ENCODE results near the gene CRADD.
"Not testable (repeated sequence)": the region's sequence is repeated elsewhere in the genome, so short reads cannot be mapped to it uniquely, and the experiment has no call there.

CRADD gene

DNA sequence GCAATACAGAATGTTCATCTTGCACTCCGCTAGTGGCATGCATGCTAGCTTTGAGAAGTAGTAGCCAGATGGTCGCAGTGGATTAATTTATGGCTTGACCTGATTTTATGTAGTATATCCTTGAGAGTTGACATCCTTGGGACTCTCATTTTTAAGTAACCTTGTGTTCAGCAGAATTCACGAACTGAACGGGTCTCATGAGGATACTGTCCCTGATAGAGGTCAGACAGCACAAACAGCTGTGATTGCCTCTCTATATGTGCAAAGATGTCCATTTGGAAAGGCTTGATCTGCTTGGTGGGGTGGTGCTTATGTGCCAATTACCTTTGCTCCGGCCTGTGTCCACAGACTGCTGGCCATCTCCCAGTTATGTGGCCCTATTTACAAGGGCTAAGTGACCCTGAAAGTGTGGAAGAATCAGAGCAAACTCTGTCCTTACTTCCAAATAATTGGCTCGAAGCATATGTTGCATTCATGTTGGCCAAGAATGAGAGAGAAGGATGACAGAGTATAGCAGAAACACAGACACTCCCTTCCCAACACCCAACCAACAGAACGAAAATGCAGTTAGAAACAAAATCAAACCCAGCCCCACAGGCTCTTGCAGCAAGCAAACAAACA lies 167.1 kb downstream of the CRADD start:
- DNase-seq (ENCODE audit: low read depth in 2 of 2), result no peak

- DNase-seq (ENCODE audit: low read depth in 2 of 2), result no peak
Measured at GRCh38 chr12:93846936-93847516, 169.9 kb downstream of the CRADD start.

GRCh38 chr12:93847517-93848474 lies 170.6 kb downstream of the CRADD start:
- DNase-seq (ENCODE audit: low read depth in 2 of 2), result no peak

DNA sequence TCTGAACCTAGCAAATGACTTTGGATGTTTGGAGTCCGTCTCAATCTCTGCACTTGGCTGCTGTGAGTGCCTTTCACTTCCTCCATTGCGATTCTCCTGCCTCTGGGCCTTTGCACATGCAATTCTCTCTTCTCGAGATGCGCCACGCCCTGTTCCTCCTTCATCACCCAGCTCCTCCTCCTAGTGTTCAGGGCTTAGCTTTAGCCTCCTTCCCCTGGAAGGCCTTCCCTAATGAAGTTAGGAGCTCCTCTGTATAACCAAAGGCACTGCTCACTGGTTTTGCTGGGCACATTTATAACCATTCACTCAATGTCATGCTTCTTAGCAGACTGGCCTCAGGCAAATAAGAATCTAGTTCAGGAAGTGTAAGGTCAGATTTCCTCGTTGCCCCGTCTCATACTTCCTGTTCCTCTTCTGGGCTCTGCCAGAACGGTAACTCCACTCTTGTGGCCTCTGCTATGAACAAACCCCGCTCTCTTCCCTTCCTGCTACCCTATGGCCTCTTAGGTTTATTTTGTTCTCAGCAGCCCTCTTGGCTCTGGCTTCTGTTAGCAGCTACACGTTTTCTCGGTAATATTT lies 171.4 kb downstream of the CRADD start:
- DNase-seq (ENCODE audit: low read depth in 2 of 2), result no peak

- DNase-seq (ENCODE audit: low read depth in 2 of 2), result no peak
Measured at GRCh38 chr12:93849946-93850345, 172.8 kb downstream of the CRADD start.

- DNase-seq (ENCODE audit: low read depth in 2 of 2), result no peak
Measured at GRCh38 chr12:93850481-93851256, 173.5 kb downstream of the CRADD start.

DNA sequence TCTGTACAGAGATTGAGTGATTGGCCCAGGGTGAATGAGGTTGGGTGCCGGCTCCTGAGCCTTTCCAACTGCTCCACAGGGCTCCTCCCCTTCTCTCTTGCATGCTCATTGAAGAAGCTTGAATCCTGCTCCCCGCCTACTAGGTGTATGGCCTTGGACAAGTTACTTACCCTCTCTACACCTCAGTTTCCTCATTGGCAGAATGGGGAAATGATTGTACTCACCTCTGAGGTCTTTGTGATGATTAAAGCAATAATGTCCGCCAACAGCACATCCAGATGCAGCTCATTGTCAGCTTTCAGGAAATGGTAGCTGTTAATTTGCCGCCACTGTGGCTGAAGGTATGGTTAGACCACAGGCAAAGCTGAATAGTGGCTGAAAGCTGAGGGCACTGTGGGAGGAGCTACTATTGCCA lies 174.1 kb downstream of the CRADD start:
- peak; percentile 8 to 20 for DNase-seq (ENCODE audit: low read depth in 2 of 2)

GRCh38 chr12:93852173-93852591 lies 175.0 kb downstream of the CRADD start:
- no peak for DNase-seq (ENCODE audit: low read depth in 2 of 2)

- no peak for DNase-seq (ENCODE audit: low read depth in 2 of 2)
Measured at GRCh38 chr12:93853698-93854478, 176.7 kb downstream of the CRADD start.

GRCh38 chr12:93855261-93855660 lies 178.1 kb downstream of the CRADD start:
- no peak for DNase-seq (ENCODE audit: low read depth in 2 of 2)

DNA sequence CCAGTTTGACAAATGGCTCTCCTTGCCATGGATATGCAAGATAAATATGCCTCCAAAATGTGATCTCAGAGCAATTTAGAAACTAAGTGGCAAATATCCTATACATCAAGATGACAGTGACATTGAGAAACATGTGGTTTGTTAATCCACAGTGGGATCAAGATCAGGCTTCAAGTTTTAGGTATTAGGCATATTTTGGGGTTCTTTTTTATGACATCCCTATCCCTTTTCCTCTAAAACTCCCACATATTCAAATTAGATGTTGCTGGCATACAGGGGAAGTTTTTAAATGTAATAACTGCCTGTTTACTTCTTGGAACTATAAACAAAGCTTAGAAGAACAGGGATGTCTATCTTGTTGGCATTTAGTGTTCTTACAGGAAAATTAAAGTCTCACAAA lies 179.4 kb downstream of the CRADD start:
- DNase-seq (ENCODE audit: low read depth in 2 of 2), result no peak

DNA sequence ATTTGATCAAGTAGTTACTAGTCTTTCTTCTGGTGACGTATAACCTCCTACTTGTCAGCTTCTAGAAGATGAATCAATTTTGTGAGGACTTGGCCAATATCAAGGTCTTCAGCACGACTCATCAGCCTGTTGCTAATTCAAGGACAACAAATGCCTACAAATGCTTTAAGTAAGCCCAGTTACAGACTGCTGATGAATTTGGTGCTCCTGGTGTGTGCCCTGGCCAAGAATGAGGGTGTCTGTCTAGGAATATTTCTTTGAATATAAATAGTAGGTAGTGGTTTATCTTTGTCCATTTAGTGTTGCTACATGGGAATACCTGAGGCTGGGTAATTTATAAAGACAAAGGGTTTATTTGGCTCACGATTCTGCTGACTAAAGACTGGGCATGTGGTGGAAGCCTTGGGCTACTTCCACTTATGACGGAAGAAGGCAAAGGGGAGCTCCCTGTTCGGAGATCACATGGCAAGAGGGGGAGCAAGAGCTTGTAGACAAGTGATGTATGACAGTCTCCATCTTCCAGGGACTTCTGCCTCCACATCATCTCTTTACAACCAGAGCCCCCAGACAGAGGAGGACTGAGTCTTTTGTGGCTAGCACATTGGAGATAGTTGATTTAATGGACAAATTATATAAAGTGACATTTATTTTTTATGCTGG lies 180.2 kb downstream of the CRADD start:
- no peak for DNase-seq (ENCODE audit: low read depth in 2 of 2)

- DNase-seq (ENCODE audit: low read depth in 2 of 2), result no peak
Measured at GRCh38 chr12:93857991-93858447, 180.8 kb downstream of the CRADD start.

GRCh38 chr12:93860668-93861373 lies 183.6 kb downstream of the CRADD start:
- DNase-seq (ENCODE audit: low read depth in 2 of 2), result no peak

GRCh38 chr12:93862424-93862823 lies 185.2 kb downstream of the CRADD start:
- no peak for DNase-seq (ENCODE audit: low read depth in 2 of 2)

DNA sequence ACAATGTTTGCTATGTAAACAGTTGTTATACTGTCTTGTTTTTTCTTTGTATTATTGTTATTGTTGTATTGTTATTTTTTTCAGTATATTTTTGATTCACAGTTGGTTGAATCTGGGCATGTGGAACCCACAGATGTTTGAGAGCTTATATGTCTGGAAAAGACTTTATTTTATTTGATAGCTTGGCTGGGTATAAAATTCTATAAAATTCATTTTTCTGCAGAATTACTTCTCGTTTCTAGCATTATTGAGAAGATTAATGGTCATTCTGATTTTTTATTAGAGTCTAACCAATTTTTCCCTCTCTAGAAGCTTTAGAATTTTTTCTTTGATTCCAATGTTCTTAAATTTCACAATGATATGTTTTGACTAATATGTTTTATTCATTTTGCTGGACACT lies 188.6 kb downstream of the CRADD start:
- no peak for DNase-seq (ENCODE audit: low read depth in 2 of 2)

GRCh38 chr12:93868771-93869170 lies 191.6 kb downstream of the CRADD start:
- no peak for DNase-seq (ENCODE audit: low read depth in 2 of 2)

- no peak for DNase-seq (ENCODE audit: low read depth in 2 of 2)
Measured at GRCh38 chr12:93870020-93870795, 193.0 kb downstream of the CRADD start.

DNA sequence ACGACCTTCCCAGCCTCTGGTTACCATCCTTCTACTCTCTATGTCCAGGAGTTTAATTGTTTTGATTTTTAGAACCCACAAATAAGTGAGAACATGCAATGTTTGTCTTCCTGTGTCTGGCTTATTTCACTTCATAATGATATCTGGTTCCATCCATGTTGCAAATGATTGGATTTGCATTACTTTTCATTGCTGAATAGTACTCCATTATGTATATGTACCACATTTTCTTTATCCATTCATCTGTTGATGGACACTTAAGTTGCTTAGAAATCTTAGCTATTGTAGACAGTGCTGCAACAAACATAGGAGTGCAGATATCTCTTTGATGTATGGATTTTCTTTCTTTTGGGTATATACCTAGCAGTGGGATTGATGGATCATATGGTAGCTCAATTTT lies 194.4 kb downstream of the CRADD start:
- DNase-seq (ENCODE audit: low read depth in 2 of 2), result not testable (repeated sequence)
